ENCODE measurements around the gene RPGRIP1L. TPM values are rescaled to one million over a fixed set of nuclear protein-coding genes. Genes with fewer than 3 reads are reported as not detected.

RPGRIP1L gene
- total RNA-seq, 1 donor from 2014 or later = 4.4 TPM

GRCh38 chr16:53558710-53559109 lies 144.9 kb downstream of the RPGRIP1L start:
- intact Hi-C loops (cut with DNase I) = loop anchor here (10.0 kb wide), 1 partner anchor 726 kb away; the partner anchor contains the start of gene IRX3
- Histone ChIP-seq H3K4me3 (no peak overlapping the region), H3K27ac (no peak overlapping the region), H3K9me3 (no peaks in the 10 kb centered on the region), H3K36me3 (no peaks in the 10 kb centered on the region), H3K4me1 (no peaks in the 10 kb centered on the region), H3K27me3 (no peaks in the 10 kb centered on the region)
- DNase-seq (ENCODE audit: extremely low spot score in 2 of 2) = no peak
- TF ChIP-seq CTCF (IDR thresholded peaks at IDR 0.05) = no peak
- no peak for TF ChIP-seq POLR2A (IDR thresholded peaks at IDR 0.05)
- TF ChIP-seq POLR2AphosphoS5 (IDR thresholded peaks at IDR 0.05; ENCODE audit: insufficient read depth in 1 of 2, low read depth in 1 of 2) = no peak

- no peaks in the 10 kb centered on the region for H3K9me3 ChIP-seq
Observed at GRCh38 chr16:53556521-53556920, 147.1 kb downstream of the RPGRIP1L start.

GRCh38 chr16:53549970-53550690 lies 153.5 kb downstream of the RPGRIP1L start:
- Histone ChIP-seq H3K27ac (no peak overlapping the region), H3K4me3 (no peak overlapping the region), H3K9me3 (no peaks in the 10 kb centered on the region), H3K4me1 (no peaks in the 10 kb centered on the region), H3K36me3 (no peaks in the 10 kb centered on the region), H3K27me3 (no peaks in the 10 kb centered on the region)
- no peak for DNase-seq (ENCODE audit: extremely low spot score in 2 of 2)
- TF ChIP-seq POLR2A (IDR thresholded peaks at IDR 0.05) = no peak
- peak; percentile 17 to 53 (median 48) for TF ChIP-seq CTCF (IDR thresholded peaks at IDR 0.05)
- TF ChIP-seq POLR2AphosphoS5 (IDR thresholded peaks at IDR 0.05; ENCODE audit: insufficient read depth in 1 of 2, low read depth in 1 of 2) = peak in 1 of 2 donors; percentile 59
- intact Hi-C loops (cut with DNase I) = loop anchor here (10.0 kb wide), 1 partner anchor 735 kb away; the partner anchor contains the start of gene IRX3

More at GRCh38 chr16:53556521-53556920, 147.1 kb downstream of the RPGRIP1L start:
- Histone ChIP-seq H3K4me1 (no peaks in the 10 kb centered on the region), H3K27ac (no peak overlapping the region), H3K27me3 (no peaks in the 10 kb centered on the region), H3K4me3 (no peak overlapping the region), H3K36me3 (no peaks in the 10 kb centered on the region)
- intact Hi-C loops (cut with DNase I) = loop anchor here (10.0 kb wide), 1 partner anchor 728 kb away; the partner anchor contains the start of gene IRX3
- no peak for TF ChIP-seq POLR2A (IDR thresholded peaks at IDR 0.05)
- TF ChIP-seq CTCF (IDR thresholded peaks at IDR 0.05) = no peak
- TF ChIP-seq POLR2AphosphoS5 (IDR thresholded peaks at IDR 0.05; ENCODE audit: insufficient read depth in 1 of 2, low read depth in 1 of 2) = no peak
- DNase-seq (ENCODE audit: extremely low spot score in 2 of 2) = no peak

Other genes with a start within 250 kb of the RPGRIP1L start
- gene AKTIP, start 200.7 kb downstream of the RPGRIP1L start, total RNA-seq = 32.2 TPM
- gene FTO, start 297 bp upstream of the RPGRIP1L start, total RNA-seq = 70.5 TPM